Pancreas (tissue), 10 donors: Measurements from ENCODE around the gene GPRIN2. TPM values are rescaled to one million over a fixed set of nuclear protein-coding genes. Genes with fewer than 3 reads are reported as not detected.
A peak's percentile ranks its signal among the peaks of the same experiment; 100 is the strongest.

ENCODE experiments used
- ATAC-seq, 4 donors: fragments of 200-7000 bp; cut with Tn5 transposase; one replicate each; pipeline versions ENCODE4 v1.8.0 to v1.9.1; 2020; ENCODE audit warnings: mild to moderate bottlenecking in 4 of 4, moderate library complexity in 4 of 4
- DNase-seq, 6 donors: peaks; one replicate each; pipeline ENCODE4 v3.0.0-alpha.2; 2020
- FAIRE-seq: peaks from 2 replicates; lab custom pipeline; 2012; peaks lifted over from hg19 to GRCh38; lab: Jason Lieb, UNC
- H3K27ac ChIP-seq, 4 donors: fragments of 200-600 bp; sonication (generic); 1 replicate in 3 of 4; 2 replicates in 1 of 4; pipeline versions ENCODE4 v1.5.0 to v1.8.0; 2020
- H3K27me3 ChIP-seq, 4 donors: fragments of 200-600 bp; one replicate each; pipeline ENCODE4 v1.8.0; 2021
- H3K36me3 ChIP-seq, 3 donors: fragments of 200-600 bp; sonication (generic) in 1 of 3; one replicate each; pipeline versions ENCODE4 v1.5.0 to v1.8.0; 2020 to 2021
- H3K4me1 ChIP-seq, 3 donors: fragments of 200-600 bp; one replicate each; pipeline ENCODE4 v1.8.0; 2021
- H3K4me3 ChIP-seq, 4 donors: fragments of 200-600 bp; sonication (generic) in 2 of 4; one replicate each; pipeline versions ENCODE4 v1.5.0 to v1.8.0; 2020 to 2021
- H3K9me3 ChIP-seq, 4 donors: fragments of 200-600 bp; one replicate each; pipeline ENCODE4 v1.8.0; 2021
- WGBS, 2 donors: extraction: QIAGEN DNeasy Blood & Tissue Kit; methylation state at CpG; one replicate each; pipeline ENCODE4 v1.1.7; 2013; 5-methylcytosine and 5-hydroxymethylcytosine counted together
- intact Hi-C, 3 donors: fragments of 100-400 bp; cut with DNase I; formaldehyde crosslinking; loops; one replicate each; pipeline versions ENCODE4 v1.11.1 to v1.14.2; 2022
- polyA plus RNA-seq, 2 donors: library from polyadenylated mRNA; stranded (reverse); fragments of 200-250 nt; gene quantifications; one replicate each; pipeline ENCODE4 v1.2.3, GENCODE V29; 2013
- total RNA-seq, 6 donors: library from RNA; stranded (reverse); fragmentation: NEBNext Ultra II Directional in 4 of 6; extraction: Animal tissue kit (Norgen Biotek cat#: 25700) in 4 of 6; gene quantifications; one replicate each; pipeline versions ENCODE4 v1.2.1 to v1.2.4, GENCODE V29; 2021 to 2023
- TF ChIP-seq, protein P1 (sequence below), 4 donors: fragments of 200-600 bp; sonication (generic) in 3 of 4; IDR thresholded peaks; one replicate each; pipeline versions ENCODE4 v1.5.0 to v1.8.0; 2021; ENCODE audit warnings: antibody characterized with exemption in 4 of 4
- donor health status: healthy with polysubstance abuse.
- donor health status: DM: no; HTN: no; CAD: no; lungs with moderate emphysema.
- donor health status: DM: no; HTN: no; CAD: no.
- donor health status: control.
- donor health status: control.
- donor health status: Bipolar disorder and iron deficiency.
- donor health status: DM: yes; HTN: yes; CAD: no.
- donor health status: DM: no; HTN: no; CAD: no.
- donor health status: DM: no; HTN: no; CAD: no.
- donor health status: DM: yes; HTN: yes; CAD: no.

The GPRIN2 gene
- total and polyA plus RNA-seq, 8 donors, result 3.7 to 14.0 (median 5.2) TPM

DNA sequence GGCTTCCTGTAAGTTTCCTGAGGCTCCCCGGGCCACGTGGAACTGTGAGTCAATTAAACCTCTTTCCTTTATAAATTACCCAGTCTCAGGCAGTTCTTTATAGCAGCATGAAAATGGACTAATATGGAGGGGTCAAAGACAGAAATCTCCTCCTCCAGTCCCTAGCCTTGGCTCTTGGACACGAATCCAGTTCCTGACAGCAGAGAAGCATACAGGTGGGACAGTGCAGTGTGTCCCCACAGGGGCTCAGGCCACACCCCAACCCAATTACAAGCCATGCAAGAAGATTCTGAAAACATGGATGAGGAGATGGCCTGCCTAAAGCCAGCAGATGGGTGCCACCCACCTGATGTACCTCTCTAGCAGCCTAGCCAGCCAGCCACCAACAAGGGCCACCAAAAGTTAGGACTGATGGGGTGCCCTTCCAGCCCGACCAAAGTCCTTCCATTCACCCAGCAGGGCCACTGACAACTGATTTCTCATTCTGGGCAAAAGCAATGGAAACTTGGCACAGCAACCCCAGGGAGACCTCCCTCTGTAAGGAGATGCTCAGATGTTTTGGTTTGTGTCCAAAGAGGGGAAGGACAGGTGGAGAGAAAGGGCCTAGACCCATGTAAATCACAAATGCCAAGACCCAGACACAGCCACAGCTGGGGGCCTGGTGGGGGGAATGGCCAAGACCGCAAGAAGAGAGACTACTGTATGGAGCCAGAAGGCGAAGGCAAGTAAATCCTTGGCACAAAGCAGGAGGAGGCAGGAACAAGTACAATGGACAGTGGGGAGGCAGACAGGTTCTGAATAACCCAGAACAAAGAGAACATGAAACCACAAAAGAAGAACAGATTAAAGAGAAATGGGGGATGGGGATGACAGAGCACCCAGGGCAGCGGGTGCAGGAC lies 13.6 kb downstream of the GPRIN2 start:
- TF ChIP-seq, protein P1, sequence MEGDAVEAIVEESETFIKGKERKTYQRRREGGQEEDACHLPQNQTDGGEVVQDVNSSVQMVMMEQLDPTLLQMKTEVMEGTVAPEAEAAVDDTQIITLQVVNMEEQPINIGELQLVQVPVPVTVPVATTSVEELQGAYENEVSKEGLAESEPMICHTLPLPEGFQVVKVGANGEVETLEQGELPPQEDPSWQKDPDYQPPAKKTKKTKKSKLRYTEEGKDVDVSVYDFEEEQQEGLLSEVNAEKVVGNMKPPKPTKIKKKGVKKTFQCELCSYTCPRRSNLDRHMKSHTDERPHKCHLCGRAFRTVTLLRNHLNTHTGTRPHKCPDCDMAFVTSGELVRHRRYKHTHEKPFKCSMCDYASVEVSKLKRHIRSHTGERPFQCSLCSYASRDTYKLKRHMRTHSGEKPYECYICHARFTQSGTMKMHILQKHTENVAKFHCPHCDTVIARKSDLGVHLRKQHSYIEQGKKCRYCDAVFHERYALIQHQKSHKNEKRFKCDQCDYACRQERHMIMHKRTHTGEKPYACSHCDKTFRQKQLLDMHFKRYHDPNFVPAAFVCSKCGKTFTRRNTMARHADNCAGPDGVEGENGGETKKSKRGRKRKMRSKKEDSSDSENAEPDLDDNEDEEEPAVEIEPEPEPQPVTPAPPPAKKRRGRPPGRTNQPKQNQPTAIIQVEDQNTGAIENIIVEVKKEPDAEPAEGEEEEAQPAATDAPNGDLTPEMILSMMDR (IDR thresholded peaks at IDR 0.05), result no peak
- ATAC-seq (no peak), DNase-seq (peak; percentile 2 to 59 (median 16)), FAIRE-seq (no peak)
- intact Hi-C loops, result no loop called here
- Histone ChIP-seq H3K9me3 (no peaks in the 10 kb centered on the region), H3K27ac (no peak overlapping the region), H3K27me3 (no peaks in the 10 kb centered on the region), H3K36me3 (no peaks in the 10 kb centered on the region), H3K4me3 (no peak overlapping the region), H3K4me1 (peaks cover 0 to 24% (median 13%) of the 10 kb centered on the region in 3 donors)
- 86 to 90% methylated on average over 7 of the region's 7 CpGs for WGBS, 2 donors

DNA sequence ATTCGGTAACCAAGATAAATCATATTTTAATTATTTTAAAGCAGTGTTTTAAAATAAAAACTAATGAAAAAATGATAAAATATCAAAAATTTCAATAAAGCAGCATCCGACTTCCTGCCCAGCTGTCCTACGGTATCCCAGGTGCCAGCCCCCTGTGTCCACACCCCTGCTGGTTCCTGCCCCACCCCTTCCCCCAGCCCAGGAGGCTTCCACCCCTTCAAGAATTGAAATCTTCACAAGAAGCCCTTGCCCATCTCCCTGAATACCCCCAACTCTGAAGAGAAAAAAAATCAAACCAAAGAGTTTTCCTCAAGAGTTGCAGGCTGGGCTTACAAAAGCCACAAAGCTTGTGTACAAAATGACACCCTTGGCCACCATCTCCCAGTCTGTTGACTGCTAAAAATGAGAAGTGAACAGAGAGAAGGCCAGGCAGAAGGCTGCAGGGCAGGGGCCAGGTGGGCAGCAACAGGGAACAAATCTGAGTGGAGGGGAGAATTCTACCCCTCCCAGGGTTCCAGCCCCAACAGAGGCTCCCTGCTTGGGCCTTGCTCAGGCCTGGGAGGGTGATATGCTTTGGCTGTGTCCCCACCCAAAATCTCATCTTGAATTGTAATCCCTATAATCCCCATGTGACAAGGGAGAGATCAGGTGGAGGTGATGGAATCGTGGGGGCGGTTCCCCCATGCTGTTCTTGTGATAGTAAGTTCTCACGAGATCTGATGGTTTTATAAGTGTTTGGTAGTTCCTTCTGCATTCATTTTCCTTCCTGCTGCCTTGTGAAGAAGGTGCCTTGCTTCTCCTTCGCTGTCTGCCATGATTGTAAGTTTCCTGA lies 14.5 kb downstream of the GPRIN2 start:
- TF ChIP-seq, protein P1 (IDR thresholded peaks at IDR 0.05), result no peak

GRCh38 chr10:46541017-46541661 lies 15.3 kb downstream of the GPRIN2 start:
- H3K27me3 ChIP-seq, result no peaks in the 10 kb centered on the region
- FAIRE-seq (no peak), DNase-seq (peak in 5 of 6 donors; percentile 12 to 83 (median 65)), ATAC-seq (peak; percentile 23 to 53 (median 40))
- TF ChIP-seq, protein P1 (IDR thresholded peaks at IDR 0.05), result peak in 1 of 4 donors; percentile 7
- no peaks in the 10 kb centered on the region for H3K9me3 ChIP-seq
- H3K4me1 ChIP-seq, result peaks cover 0 to 24% (median 13%) of the 10 kb centered on the region in 3 donors
- peak overlapping the region in 2 of 4 donors; percentile 71 to 83 for H3K27ac ChIP-seq
- peak overlapping the region in 2 of 4 donors; percentile 25 to 34 for H3K4me3 ChIP-seq
- H3K36me3 ChIP-seq, result no peaks in the 10 kb centered on the region
- intact Hi-C loops, result no loop called here
- WGBS, 2 donors, result 17% methylated on average over 42 of the region's 42 CpGs

More for the DNA sequence above, 14.5 kb downstream of the GPRIN2 start:
- Histone ChIP-seq H3K4me3 (no peak overlapping the region), H3K27me3 (no peaks in the 10 kb centered on the region), H3K4me1 (peaks cover 0 to 24% (median 13%) of the 10 kb centered on the region in 3 donors), H3K27ac (no peak overlapping the region), H3K36me3 (no peaks in the 10 kb centered on the region), H3K9me3 (no peaks in the 10 kb centered on the region)
- FAIRE-seq, result no peak
- ATAC-seq, result no peak
- 88 to 93% methylated on average over 7 of the region's 7 CpGs for WGBS, 2 donors
- intact Hi-C loops, result no loop called here
- peak in 4 of 6 donors; percentile 8 to 58 (median 22) for DNase-seq

- WGBS, 2 donors, result 93 to 96% methylated on average over 8 of the region's 8 CpGs
- no peaks in the 10 kb centered on the region for H3K27me3 ChIP-seq
- H3K4me3 ChIP-seq, result peak overlapping the region in 1 of 4 donors; percentile 34
- H3K27ac ChIP-seq, result peak overlapping the region; percentile 17 to 83 (median 59)
- peaks cover 0 to 24% (median 13%) of the 10 kb centered on the region in 3 donors for H3K4me1 ChIP-seq
- H3K9me3 ChIP-seq, result no peaks in the 10 kb centered on the region
- no peak for FAIRE-seq
- intact Hi-C loops, result no loop called here
- peak in 3 of 6 donors; percentile 13 to 59 (median 43) for DNase-seq
- H3K36me3 ChIP-seq, result no peaks in the 10 kb centered on the region
- peak in 3 of 4 donors; percentile 1 to 3 (median 2) for ATAC-seq
- TF ChIP-seq, protein P1 (IDR thresholded peaks at IDR 0.05), result no peak
These were observed 15.9 kb downstream of the GPRIN2 start for GRCh38 chr10:46540412-46541016.
